GM12801 (cell line): ENCODE measurements around the gene SNRPD2.

Experiments used
- TF ChIP-seq, protein P1 (sequence below): IDR thresholded peaks from one replicate; pipeline ENCODE4 v1.5.1; 2011; ENCODE audit warnings: control low read depth; ENCODE audit not compliant: insufficient read length; ENCODE audit errors: extremely low read depth

SNRPD2 gene

DNA sequence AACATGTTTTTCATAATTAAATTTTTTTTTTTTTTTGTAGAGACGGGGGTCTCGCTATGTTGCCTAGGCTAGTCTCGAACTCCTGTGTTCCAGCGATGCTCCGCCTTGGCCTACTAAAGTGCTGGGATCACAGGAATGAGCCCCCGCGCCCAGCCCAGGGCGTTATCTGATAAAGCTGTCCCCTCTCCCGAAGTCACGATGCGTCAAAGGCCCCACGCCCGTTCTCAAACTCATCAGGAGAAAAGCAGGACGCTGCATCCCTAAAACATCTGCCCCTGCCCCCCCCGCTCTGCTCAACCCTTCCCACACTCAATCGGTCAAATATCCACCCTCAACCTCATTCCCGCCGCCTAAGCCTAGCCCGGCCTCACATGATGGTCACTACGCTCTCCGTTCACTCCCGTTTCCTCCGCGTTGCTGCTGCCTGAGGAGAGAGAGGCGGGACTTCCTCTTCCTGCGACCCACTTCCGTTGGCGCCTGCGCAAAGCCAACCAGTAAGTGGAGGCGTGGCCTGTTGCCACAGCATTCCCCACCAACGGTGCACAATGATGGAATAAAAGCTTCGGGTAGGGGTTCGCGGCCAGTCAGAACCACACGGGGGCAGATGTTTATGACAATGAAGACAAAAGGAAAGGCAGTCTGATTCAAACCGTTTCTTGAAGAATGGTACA lies at the start of gene SNRPD2:
Gene SNRPD2 (minus strand): TSS at position 438 of the 671 bp plus-strand sequence. CDS start 65 bp downstream, at position 373.
- TF ChIP-seq, protein P1, sequence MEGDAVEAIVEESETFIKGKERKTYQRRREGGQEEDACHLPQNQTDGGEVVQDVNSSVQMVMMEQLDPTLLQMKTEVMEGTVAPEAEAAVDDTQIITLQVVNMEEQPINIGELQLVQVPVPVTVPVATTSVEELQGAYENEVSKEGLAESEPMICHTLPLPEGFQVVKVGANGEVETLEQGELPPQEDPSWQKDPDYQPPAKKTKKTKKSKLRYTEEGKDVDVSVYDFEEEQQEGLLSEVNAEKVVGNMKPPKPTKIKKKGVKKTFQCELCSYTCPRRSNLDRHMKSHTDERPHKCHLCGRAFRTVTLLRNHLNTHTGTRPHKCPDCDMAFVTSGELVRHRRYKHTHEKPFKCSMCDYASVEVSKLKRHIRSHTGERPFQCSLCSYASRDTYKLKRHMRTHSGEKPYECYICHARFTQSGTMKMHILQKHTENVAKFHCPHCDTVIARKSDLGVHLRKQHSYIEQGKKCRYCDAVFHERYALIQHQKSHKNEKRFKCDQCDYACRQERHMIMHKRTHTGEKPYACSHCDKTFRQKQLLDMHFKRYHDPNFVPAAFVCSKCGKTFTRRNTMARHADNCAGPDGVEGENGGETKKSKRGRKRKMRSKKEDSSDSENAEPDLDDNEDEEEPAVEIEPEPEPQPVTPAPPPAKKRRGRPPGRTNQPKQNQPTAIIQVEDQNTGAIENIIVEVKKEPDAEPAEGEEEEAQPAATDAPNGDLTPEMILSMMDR, result no peak

DNA sequence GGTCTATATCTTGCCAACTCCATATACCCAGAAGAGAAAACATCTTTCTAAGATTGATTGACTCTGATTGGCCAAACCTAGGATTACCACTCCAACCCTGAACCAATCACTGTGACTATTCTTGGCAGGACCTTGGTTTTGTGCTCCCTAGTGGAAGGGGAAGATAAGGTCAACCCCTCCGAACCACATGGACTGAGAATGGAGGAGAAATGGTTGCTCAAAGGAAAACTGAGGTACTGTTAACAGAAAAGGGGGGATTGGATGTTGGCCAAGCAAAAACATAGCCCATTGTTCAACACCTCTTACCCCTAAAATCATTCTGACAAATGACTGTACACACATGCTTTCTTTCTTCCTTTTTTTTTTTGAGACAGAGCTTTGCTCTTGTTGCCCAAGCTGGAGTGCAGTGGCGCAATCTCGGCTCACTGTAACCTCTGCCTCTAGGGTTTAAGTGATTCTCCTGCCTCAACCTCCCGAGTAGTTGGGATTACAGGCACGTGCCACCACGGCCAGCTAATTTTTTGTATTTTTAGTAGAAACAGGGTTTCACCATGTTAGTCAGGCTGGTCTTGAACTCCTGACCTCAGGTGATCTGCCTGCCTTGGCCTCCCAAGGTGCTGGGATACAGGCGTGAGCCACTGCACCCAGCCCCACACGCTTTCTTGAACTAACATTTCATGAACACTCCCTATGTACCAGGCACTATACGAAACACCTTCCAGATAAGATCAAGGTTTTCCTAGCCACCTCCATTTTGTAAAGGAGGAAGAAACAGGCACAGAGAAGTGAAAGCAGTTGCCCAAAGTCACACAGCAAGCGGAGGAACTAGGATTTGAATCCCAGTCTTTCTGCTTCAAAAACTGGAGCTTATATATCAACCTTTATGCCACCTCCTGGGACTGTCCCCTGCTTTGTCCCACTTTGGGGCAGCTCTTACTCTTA lies 48.0 kb upstream of the SNRPD2 start:
- TF ChIP-seq, protein P1, result no peak

DNA sequence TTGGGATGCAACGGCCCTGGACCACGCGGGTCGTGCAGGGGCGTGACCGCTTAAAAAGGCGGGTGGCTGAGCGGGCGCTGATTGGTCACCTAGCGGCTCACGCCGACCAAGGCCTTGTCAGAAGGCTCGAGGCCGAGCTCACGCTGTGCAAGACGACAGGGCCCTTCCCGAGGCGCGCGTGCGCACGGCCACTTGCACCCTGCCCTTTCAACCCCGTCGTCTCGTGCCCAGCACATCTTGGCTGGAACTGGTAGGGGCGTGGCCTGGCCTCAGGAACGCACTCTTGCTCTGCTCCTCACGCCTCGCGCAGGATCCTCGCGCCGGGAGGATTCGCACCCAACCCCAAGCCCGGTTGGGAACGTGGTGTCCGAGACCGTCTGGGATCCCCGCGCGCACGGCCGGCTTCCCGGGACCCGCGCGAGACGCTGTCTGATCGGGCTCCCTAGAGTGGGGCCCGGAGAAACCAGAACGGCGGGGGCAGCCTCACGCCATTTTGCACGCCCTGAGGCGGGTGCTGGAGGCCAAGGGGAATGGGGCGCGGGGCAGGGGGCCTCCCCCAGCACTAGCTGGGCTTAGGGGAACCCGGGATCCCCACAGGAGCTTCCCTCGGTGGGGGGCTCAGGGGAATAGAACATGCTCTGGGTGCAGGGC lies 41.5 kb upstream of the SNRPD2 start, which contains the start of gene MEIOSIN:
Gene MEIOSIN (plus strand): TSS at position 280 of the 651 bp plus-strand sequence. CDS start 1,938 bp downstream, outside the sequence.
- TF ChIP-seq, protein P1, result no peak

DNA sequence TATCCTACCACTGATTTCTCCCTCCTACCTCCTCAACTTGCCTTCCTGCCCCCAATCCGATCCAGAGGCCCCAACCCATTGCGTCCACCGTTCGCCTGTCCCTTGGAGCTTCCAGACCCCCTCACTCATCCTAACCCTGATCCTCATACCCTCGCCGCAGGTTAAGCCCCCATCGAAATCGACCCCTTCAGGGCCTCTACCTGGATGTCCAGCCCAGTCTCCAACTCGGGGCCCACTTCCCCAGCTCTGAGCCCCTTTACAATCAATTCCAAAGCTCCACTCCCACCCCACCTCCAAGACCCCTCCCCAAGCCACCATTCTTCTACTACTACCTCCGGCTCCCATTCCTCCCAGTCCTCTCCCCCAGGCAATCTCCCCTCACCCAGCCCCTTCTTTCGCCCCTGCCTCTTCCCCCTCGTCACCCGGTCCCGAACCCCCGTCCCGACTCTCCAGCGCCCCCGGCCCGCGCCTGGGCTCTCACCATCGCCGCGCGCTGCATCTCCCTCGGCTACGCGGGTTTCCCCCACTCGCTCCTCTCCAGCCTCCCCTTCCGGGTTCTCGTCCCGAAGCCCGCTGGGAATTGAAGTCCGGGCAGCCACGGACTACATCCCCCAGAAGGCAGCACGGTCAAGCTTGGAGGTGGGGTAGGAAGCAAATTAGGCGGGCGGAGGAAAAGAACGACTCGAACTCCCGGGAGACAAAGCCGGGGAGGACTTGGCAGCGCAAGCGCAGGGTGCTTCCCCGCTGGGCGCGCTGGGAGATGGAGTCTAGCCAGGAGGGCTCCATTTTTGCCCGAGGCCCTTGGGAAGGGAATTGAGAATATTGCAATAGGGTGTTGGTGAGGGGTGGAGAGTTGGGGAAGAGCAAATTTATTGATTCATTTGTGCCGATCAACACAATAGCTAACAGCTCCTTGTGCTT lies 38.9 kb upstream of the SNRPD2 start, which contains the start of gene FBXO46:
Gene FBXO46 (minus strand): TSS at position 529 of the 921 bp plus-strand sequence. CDS start 17,401 bp downstream, outside the sequence.
- TF ChIP-seq, protein P1, result no peak

DNA sequence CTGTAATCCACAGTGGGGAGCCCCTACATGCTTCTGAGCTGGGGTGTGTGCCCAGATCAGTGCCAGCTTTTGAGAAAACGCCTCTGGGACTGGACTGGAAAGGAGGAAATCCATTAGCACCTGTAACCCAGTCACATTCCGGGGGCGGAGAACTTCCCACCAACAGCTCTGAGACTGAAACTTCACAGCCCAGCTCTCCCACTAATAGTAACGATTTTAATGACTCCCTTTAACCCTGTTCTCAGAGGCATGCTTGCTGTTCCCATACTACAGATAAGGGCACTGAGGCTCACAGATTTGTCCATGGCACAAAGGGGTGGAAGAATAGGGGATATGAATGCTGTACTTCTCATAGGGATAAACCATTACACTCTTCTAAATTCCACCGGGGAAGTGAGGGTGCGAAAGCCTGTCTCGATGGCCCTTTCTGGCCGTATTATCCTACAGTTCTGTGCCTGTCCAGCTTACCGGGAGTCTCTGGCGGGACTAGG lies 38.1 kb upstream of the SNRPD2 start:
- TF ChIP-seq, protein P1, result no peak

DNA sequence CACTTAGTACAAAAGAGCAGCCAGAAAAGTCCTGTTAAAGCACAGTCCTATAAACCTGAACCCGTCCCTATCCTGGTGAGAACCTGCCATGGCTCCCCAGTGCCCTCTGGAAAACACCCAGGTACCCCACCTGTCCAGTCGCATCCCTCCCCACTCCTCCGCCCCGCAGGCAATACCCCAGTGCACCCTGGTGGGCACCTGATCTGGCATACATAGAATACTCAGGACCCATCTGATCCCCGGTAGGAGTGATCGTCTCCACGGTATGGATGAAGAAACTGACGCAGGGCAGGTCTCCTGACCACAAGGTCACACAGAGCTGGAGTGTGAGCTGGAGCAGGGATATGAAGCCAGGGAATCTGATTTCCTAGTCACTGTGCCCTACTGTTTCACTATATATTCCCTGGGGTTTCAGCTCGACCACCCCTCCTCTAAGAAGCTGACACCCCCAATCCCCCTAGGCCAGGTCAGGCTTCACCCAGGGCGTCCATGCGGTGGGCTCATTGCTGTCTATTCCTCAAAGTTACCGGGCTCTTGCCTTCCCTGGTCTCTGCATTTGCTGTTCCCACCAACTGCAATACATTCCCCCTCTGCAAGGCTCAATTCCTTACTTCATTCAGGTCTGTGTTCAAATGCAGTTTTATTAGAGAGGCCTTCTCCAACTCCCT lies 26.4 kb upstream of the SNRPD2 start:
- TF ChIP-seq, protein P1, result no peak
